Lung (tissue), 12 donors: Measurements from ENCODE around the gene RPS6KA2. TPM values are rescaled to one million over a fixed set of nuclear protein-coding genes. Genes with fewer than 3 reads are reported as not detected.

Source experiments
- ATAC-seq: fragments of 200-7000 bp; cut with Tn5 transposase; one replicate; pipeline ENCODE4 v1.9.1; 2020; ENCODE audit warnings: moderate number of reproducible peaks; ENCODE audit not compliant: insufficient read depth, low FRiP score
- DNase-seq, 3 donors: peaks; one replicate each; pipeline ENCODE4 v3.0.0-alpha.2; 2013 to 2017
- H3K27ac ChIP-seq, 2 donors: one replicate each; pipeline ENCODE4 v1.5.1; 2013; ENCODE audit warnings: mild to moderate bottlenecking in 2 of 2, moderate library complexity in 2 of 2, control low read depth in 1 of 2, inconsistent platforms in 1 of 2, low read depth in 1 of 2, low read length in 1 of 2
- H3K27me3 ChIP-seq, 3 donors: one replicate each; pipeline ENCODE4 v1.5.1; 2013; ENCODE audit warnings: low read length in 2 of 3; ENCODE audit not compliant: control insufficient read depth in 3 of 3, insufficient read depth in 3 of 3
- H3K36me3 ChIP-seq, 4 donors: one replicate each; pipeline ENCODE4 v1.5.1; 2013; ENCODE audit warnings: low read length in 4 of 4, mild to moderate bottlenecking in 1 of 4, moderate library complexity in 1 of 4; ENCODE audit not compliant: control insufficient read depth in 4 of 4, insufficient read depth in 4 of 4
- H3K4me1 ChIP-seq, 5 donors: one replicate each; pipeline ENCODE4 v1.5.1; 2013; ENCODE audit warnings: low read length in 5 of 5, mild to moderate bottlenecking in 2 of 5, moderate library complexity in 1 of 5; ENCODE audit not compliant: control insufficient read depth in 5 of 5, insufficient read depth in 5 of 5
- H3K4me3 ChIP-seq: one replicate; pipeline ENCODE4 v1.5.1; 2013; ENCODE audit warnings: mild to moderate bottlenecking, control low read depth, moderate library complexity
- H3K9ac ChIP-seq, 2 donors: one replicate each; pipeline ENCODE4 v1.5.1; 2013; ENCODE audit warnings: low read length in 2 of 2, control low read depth in 1 of 2; ENCODE audit not compliant: insufficient read depth in 1 of 2
- H3K9me3 ChIP-seq, 4 donors: one replicate each; pipeline ENCODE4 v1.5.1; 2013; ENCODE audit warnings: low read length in 3 of 4, mild to moderate bottlenecking in 1 of 4, moderate library complexity in 1 of 4; ENCODE audit not compliant: control insufficient read depth in 4 of 4, insufficient read depth in 3 of 4
- whole genome bisulfite sequencing, 2 donors: extraction: QIAGEN DNeasy Blood & Tissue Kit; methylation state at CpG; one replicate each; pipeline ENCODE4 v1.1.7; 2013; 5-methylcytosine and 5-hydroxymethylcytosine counted together
- polyA plus RNA-seq, 2 donors: library from polyadenylated mRNA; stranded (reverse); fragments of 200-250 nt; gene quantifications; one replicate each; pipeline ENCODE4 v1.2.1, GENCODE V29; 2013
- total RNA-seq, 2 donors: library from RNA; depleted of rRNA in 1 of 2; stranded (reverse); fragments of >200 nt in 1 of 2; gene quantifications; one replicate each; pipeline ENCODE4 v1.2.1, GENCODE V29; 2014 to 2021
- TF ChIP-seq, protein P1 (sequence below): IDR thresholded peaks from 2 replicates; pipeline ENCODE4 v1.5.1; 2012; ENCODE audit warnings: mild to moderate bottlenecking; ENCODE audit errors: control extremely low read depth, extremely low read depth
- donor health status: control.
- donor health status: control.
- donor health status: Bipolar disorder and iron deficiency.
- donor health status: healthy.
- donor health status: DM: yes; HTN: yes; CAD: no.

RPS6KA2 gene
- total and polyA plus RNA-seq, 4 donors: 61.9 to 185 (median 105) TPM

DNA sequence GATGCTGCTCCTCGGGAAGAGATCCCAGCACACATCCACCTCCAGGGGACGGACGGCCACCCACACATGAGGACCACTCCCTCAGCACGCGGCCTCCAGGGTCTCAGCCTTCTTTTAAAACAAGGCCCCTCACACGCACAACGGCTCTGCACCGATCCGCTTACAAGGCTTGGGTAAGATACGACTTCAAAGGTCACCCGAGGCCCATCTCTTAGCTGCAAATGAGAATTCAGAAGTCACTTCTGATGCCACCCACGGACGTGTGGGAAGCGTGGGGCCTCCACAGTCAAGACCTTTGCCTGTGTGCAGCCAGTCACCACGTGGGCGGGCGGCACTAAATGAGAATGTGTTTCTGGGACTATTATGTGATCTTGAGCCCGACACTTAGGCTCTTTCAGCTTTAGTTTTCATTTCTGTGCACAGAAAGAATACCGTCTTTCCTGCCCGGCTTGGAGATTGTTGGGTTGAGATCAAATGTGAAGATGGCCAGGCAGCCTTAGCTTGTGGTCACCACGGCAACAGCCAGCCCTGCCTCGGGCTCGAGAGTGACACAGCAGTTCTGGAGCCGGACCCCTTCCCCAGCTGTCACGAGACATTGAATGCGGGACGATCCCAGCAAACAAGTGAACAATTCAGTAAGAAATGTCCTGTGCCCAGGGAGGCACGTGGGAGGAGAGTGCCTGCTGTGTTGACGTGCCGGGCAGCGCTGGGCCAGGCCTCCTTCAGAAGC lies 132.1 kb downstream of the RPS6KA2 start:
- Histone ChIP-seq H3K36me3 (peaks cover 0 to 51% (median 8%) of the 10 kb centered on the region in 4 donors), H3K4me1 (peaks cover 0 to 5% (median 0%) of the 10 kb centered on the region in 5 donors), H3K9ac (no peak overlapping the region), H3K4me3 (no peak overlapping the region), H3K27ac (no peak overlapping the region), H3K9me3 (no peaks in the 10 kb centered on the region), H3K27me3 (no peaks in the 10 kb centered on the region)
- WGBS, 2 donors: 91 to 95% methylated on average over 31 of the region's 31 CpGs
- no peak for ATAC-seq
- TF ChIP-seq, protein P1, sequence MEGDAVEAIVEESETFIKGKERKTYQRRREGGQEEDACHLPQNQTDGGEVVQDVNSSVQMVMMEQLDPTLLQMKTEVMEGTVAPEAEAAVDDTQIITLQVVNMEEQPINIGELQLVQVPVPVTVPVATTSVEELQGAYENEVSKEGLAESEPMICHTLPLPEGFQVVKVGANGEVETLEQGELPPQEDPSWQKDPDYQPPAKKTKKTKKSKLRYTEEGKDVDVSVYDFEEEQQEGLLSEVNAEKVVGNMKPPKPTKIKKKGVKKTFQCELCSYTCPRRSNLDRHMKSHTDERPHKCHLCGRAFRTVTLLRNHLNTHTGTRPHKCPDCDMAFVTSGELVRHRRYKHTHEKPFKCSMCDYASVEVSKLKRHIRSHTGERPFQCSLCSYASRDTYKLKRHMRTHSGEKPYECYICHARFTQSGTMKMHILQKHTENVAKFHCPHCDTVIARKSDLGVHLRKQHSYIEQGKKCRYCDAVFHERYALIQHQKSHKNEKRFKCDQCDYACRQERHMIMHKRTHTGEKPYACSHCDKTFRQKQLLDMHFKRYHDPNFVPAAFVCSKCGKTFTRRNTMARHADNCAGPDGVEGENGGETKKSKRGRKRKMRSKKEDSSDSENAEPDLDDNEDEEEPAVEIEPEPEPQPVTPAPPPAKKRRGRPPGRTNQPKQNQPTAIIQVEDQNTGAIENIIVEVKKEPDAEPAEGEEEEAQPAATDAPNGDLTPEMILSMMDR: no peak
- no peak for DNase-seq

DNA sequence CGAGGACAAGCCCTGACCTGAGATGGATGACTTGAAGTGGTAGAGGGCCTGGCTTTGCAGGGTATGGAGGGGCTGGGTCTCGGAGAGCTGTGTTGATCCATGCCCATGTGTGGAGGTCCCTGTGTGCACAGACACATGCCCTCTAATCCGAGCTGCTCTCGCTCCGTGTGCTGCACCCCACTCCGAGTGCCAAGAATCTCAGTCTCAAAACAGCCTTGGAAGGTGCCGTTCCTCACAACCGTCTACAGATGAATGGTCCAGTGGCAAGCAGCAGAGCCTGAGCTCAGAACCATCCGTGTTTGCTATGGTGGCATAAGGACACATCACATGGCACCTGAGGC lies 133.0 kb downstream of the RPS6KA2 start:
- no peak overlapping the region for H3K27ac ChIP-seq
- no peaks in the 10 kb centered on the region for H3K9me3 ChIP-seq
- TF ChIP-seq, protein P1: no peak
- 97 to 98% methylated on average over 9 of the region's 9 CpGs for WGBS, 2 donors
- DNase-seq (no peak), ATAC-seq (no peak)
- H3K4me3 ChIP-seq: no peak overlapping the region
- H3K36me3 ChIP-seq: peaks cover 0 to 46% (median 7%) of the 10 kb centered on the region in 4 donors
- peaks cover 0 to 7% (median 0%) of the 10 kb centered on the region in 5 donors for H3K4me1 ChIP-seq
- H3K27me3 ChIP-seq: no peaks in the 10 kb centered on the region
- no peak overlapping the region for H3K9ac ChIP-seq

DNA sequence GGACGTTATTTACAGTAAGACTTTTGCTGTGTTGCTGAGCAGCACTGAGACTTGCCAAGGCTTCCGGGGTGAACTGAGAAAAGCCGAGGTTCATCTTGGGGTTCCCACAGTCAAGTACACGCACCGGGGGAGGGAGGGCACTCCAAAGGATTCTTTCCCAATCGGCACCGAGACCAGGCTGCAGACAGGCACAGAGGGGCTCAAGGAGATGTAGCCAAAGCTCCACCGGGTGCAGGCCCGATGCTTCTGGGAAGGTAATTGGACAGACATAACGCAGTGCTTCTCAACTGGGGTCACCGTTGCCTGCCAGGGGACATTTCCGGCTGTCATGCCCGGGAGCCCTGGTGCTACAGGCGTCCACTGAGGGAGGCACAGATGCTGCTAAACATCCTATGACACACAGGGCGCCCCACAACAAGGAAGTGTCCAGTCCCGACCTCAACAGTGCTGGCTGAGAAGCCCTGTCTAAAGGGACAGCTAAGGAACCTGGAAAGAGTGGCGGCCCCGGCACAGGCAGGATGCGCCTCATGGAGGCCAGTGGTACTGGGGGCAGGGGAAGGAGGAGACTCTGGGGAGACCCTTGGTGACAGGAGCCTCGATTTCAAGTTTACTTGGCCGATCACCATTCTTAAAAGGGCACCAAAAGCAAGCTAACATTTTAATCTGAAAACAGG lies 133.5 kb downstream of the RPS6KA2 start:
- no peak for DNase-seq
- no peak overlapping the region for H3K27ac ChIP-seq
- no peaks in the 10 kb centered on the region for H3K9me3 ChIP-seq
- no peaks in the 10 kb centered on the region for H3K27me3 ChIP-seq
- peaks cover 0 to 10% (median 0%) of the 10 kb centered on the region in 5 donors for H3K4me1 ChIP-seq
- no peak overlapping the region for H3K4me3 ChIP-seq
- no peak overlapping the region for H3K9ac ChIP-seq
- TF ChIP-seq, protein P1: no peak
- H3K36me3 ChIP-seq: peaks cover 0 to 46% (median 6%) of the 10 kb centered on the region in 4 donors
- no peak for ATAC-seq
- WGBS, 2 donors: 95% methylated on average over 18 to 21 of the region's 21 CpGs
